Neural cell (in vitro differentiated cells): Measurements from ENCODE around the gene RETREG1. TPM values are rescaled to one million over a fixed set of nuclear protein-coding genes. Genes with fewer than 3 reads are reported as not detected.

ENCODE experiments used
- H2AFZ ChIP-seq: fragments of 200-600, 300-800 bp; sonication (generic), shearing (Covaris generic); 2 replicates; pipeline ENCODE4 v1.6.0; 2014; ENCODE audit warnings: low read depth, mild to moderate bottlenecking, antibody characterized with exemption, low read length, moderate library complexity
- H3F3A ChIP-seq: fragments of 200-600 bp; shearing (Covaris generic); 2 replicates; pipeline ENCODE4 v1.6.1; 2016; ENCODE audit warnings: mild to moderate bottlenecking, moderate library complexity, mixed read lengths, antibody characterized with exemption, low read length; ENCODE audit not compliant: insufficient read depth, poor library complexity, severe bottlenecking
- H3K27ac ChIP-seq: fragments of 200-600, 300-800 bp; sonication (generic), shearing (Covaris generic); 2 replicates; pipeline ENCODE4 v1.5.1; 2014; ENCODE audit warnings: mild to moderate bottlenecking, low read length, moderate library complexity
- H3K27me3 ChIP-seq: fragments of 300-800, 200-600 bp; sonication (generic), shearing (Covaris generic); 2 replicates; pipeline ENCODE4 v1.6.0; 2014; ENCODE audit warnings: mild to moderate bottlenecking, low read depth, low read length, moderate library complexity; ENCODE audit not compliant: insufficient read depth
- H3K36me3 ChIP-seq: fragments of 300-800, 200-600 bp; sonication (generic), shearing (Covaris generic); 2 replicates; pipeline ENCODE4 v1.5.1; 2014; ENCODE audit warnings: mild to moderate bottlenecking, antibody characterized with exemption, low read length, moderate library complexity; ENCODE audit not compliant: insufficient read depth
- H3K4me2 ChIP-seq: fragments of 300-800, 200-600 bp; sonication (generic), shearing (Covaris generic); 2 replicates; pipeline ENCODE4 v1.6.0; 2014; ENCODE audit warnings: mild to moderate bottlenecking, low read length
- H3K4me3 ChIP-seq: fragments of 300-800, 200-600 bp; sonication (generic), shearing (Covaris generic); 2 replicates; pipeline ENCODE4 v1.5.1; 2014; ENCODE audit warnings: mild to moderate bottlenecking, low read length, moderate library complexity
- H3K79me2 ChIP-seq: fragments of 200-600 bp; shearing (Covaris generic); replicated peaks from 2 replicates; pipeline ENCODE4 v1.6.0; 2014; ENCODE audit warnings: mild to moderate bottlenecking, low read length, moderate library complexity; ENCODE audit not compliant: insufficient read depth
- H3K9ac ChIP-seq: fragments of 300-800, 200-600 bp; sonication (generic), shearing (Covaris generic); 2 replicates; pipeline ENCODE4 v1.6.1; 2016; ENCODE audit warnings: mild to moderate bottlenecking, low read length, mixed read lengths
- H3K9me2 ChIP-seq: fragments of 200-600 bp; shearing (Covaris generic); 2 replicates; pipeline ENCODE4 v1.6.1; 2016; ENCODE audit warnings: mild to moderate bottlenecking, low read length, mixed read lengths; ENCODE audit not compliant: insufficient read depth
- H3K9me3 ChIP-seq: fragments of 200-600, 300-800 bp; sonication (generic), shearing (Covaris generic); 2 replicates; pipeline ENCODE4 v1.6.1; 2016; ENCODE audit warnings: mild to moderate bottlenecking, mixed run types, low read length, moderate library complexity, mixed read lengths
- H4K20me1 ChIP-seq: fragments of 200-600 bp; shearing (Covaris generic); 2 replicates; pipeline ENCODE4 v1.6.1; 2016; ENCODE audit warnings: mild to moderate bottlenecking, mixed run types; ENCODE audit not compliant: insufficient read depth
- CTCF ChIP-seq: fragments of 450-650 bp; IDR thresholded peaks from 2 replicates; pipeline ENCODE4 v1.5.1; 2014; ENCODE audit warnings: antibody characterized with exemption, mild to moderate bottlenecking, moderate library complexity; ENCODE audit not compliant: poor library complexity, severe bottlenecking
- EP300 ChIP-seq: fragments of 450-650 bp; conservative IDR thresholded peaks from 2 replicates; pipeline ENCODE4 v1.6.1; 2014; ENCODE audit warnings: antibody characterized with exemption, mild to moderate bottlenecking, moderate library complexity; ENCODE audit not compliant: poor library complexity, severe bottlenecking
- EZH2 ChIP-seq: fragments of 200-600, 300-800 bp; shearing (Covaris generic), sonication (generic); IDR thresholded peaks from 2 replicates; pipeline ENCODE4 v1.6.1; 2014; ENCODE audit warnings: antibody characterized with exemption, low read length, borderline replicate concordance, mild to moderate bottlenecking; ENCODE audit not compliant: insufficient read depth, poor library complexity, severe bottlenecking
- MXI1 ChIP-seq: fragments of 450-650 bp; conservative IDR thresholded peaks from 2 replicates; pipeline ENCODE4 v1.6.1; 2014; ENCODE audit warnings: antibody characterized with exemption, mild to moderate bottlenecking; ENCODE audit not compliant: poor library complexity, severe bottlenecking
- POLR2AphosphoS5 ChIP-seq: IDR thresholded peaks from 2 replicates; pipeline ENCODE4 v1.6.1; 2012
- RAD21 ChIP-seq: fragments of 450-650 bp; conservative IDR thresholded peaks from 2 replicates; pipeline ENCODE4 v1.6.1; 2014; ENCODE audit warnings: antibody characterized with exemption, mild to moderate bottlenecking, moderate library complexity
- SMC3 ChIP-seq: fragments of 450-650 bp; conservative IDR thresholded peaks from 2 replicates; pipeline ENCODE4 v1.6.1; 2014; ENCODE audit warnings: antibody characterized with exemption, mild to moderate bottlenecking, moderate library complexity; ENCODE audit not compliant: poor library complexity
- TAF1 ChIP-seq: IDR thresholded peaks from 2 replicates; pipeline ENCODE4 v1.6.1; 2012; ENCODE audit warnings: low read depth
- polyA plus RNA-seq: library from polyadenylated mRNA; depleted of rRNA; stranded (reverse); fragments of >200 nt; gene quantifications from 2 replicates; pipeline ENCODE4 v1.2.3, GENCODE V29; 2014
- TF ChIP-seq, protein P1 (sequence below): IDR thresholded peaks from 2 replicates; pipeline ENCODE4 v1.6.1; 2012; ENCODE audit warnings: borderline replicate concordance

The RETREG1 gene
- polyA plus RNA-seq, 1 donor from 2014 or later, result 25.4 TPM

DNA sequence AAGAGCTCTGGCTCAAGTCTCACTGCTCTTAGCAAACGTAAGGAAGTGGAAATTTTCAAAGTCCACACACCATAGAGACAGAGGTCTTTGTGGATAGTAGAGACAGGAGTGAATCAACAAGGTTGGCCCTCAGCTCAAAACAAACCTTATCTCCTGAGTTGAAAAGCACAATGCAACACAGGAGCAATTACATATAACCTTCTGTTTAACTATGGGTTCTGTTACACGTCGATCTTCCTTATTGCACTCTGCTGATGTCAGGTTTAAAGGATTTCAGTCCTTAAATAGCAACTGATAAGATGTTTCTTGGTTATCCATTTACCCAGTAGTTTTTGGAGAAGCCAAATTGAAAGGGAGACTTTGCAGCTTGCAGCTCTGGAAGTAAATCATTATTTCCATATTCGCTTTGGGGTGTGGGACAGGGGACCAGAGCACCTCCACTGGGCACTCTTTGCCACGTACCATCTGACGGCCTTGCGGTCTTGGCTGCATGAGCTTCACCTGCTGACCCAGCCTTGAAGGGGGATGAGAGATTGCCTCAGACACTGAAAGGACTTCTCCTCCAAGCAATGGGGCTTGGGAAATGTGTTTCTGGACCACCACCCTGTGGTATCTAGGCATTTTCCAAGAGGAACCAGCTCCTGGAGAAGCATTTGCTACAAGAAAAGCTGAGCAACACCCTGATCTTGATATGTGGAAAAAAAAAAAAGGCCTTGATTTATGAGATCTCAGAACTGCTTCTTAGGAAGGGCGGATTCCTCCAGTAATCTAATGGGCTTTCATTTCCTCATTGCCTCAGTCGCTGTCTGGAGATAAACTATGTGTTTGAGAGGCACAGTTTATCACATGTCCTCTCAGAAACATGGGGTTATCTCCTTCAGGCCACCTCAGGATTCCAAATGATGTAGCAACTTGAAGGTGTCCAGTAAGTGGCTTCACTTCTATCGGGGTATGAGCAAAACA is 95.0 kb downstream of the RETREG1 start:
- no peak overlapping the region for H3K27ac ChIP-seq
- no peaks in the 10 kb centered on the region for H4K20me1 ChIP-seq
- no peaks in the 10 kb centered on the region for H3K9me3 ChIP-seq
- no peaks in the 10 kb centered on the region for H3K9me2 ChIP-seq
- no peaks in the 10 kb centered on the region for H3K79me2 ChIP-seq
- H3K9ac ChIP-seq, result no peak overlapping the region
- no peak overlapping the region for H3K4me2 ChIP-seq
- no peak overlapping the region for H3K4me3 ChIP-seq
- TF ChIP-seq CTCF, result no peak
- TF ChIP-seq TAF1, result no peak
- no peak for TF ChIP-seq EZH2
- no peak for TF ChIP-seq EP300
- no peak for TF ChIP-seq SMC3
- TF ChIP-seq, protein P1, sequence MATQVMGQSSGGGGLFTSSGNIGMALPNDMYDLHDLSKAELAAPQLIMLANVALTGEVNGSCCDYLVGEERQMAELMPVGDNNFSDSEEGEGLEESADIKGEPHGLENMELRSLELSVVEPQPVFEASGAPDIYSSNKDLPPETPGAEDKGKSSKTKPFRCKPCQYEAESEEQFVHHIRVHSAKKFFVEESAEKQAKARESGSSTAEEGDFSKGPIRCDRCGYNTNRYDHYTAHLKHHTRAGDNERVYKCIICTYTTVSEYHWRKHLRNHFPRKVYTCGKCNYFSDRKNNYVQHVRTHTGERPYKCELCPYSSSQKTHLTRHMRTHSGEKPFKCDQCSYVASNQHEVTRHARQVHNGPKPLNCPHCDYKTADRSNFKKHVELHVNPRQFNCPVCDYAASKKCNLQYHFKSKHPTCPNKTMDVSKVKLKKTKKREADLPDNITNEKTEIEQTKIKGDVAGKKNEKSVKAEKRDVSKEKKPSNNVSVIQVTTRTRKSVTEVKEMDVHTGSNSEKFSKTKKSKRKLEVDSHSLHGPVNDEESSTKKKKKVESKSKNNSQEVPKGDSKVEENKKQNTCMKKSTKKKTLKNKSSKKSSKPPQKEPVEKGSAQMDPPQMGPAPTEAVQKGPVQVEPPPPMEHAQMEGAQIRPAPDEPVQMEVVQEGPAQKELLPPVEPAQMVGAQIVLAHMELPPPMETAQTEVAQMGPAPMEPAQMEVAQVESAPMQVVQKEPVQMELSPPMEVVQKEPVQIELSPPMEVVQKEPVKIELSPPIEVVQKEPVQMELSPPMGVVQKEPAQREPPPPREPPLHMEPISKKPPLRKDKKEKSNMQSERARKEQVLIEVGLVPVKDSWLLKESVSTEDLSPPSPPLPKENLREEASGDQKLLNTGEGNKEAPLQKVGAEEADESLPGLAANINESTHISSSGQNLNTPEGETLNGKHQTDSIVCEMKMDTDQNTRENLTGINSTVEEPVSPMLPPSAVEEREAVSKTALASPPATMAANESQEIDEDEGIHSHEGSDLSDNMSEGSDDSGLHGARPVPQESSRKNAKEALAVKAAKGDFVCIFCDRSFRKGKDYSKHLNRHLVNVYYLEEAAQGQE, result no peak
- no peak for TF ChIP-seq POLR2AphosphoS5
- no peak for TF ChIP-seq MXI1
- no peak for TF ChIP-seq RAD21
- H3K27me3 ChIP-seq, result no peaks in the 10 kb centered on the region
- H3F3A ChIP-seq, result no peaks in the 10 kb centered on the region
- no peaks in the 10 kb centered on the region for H3K36me3 ChIP-seq
- no peak overlapping the region for H2AFZ ChIP-seq

DNA sequence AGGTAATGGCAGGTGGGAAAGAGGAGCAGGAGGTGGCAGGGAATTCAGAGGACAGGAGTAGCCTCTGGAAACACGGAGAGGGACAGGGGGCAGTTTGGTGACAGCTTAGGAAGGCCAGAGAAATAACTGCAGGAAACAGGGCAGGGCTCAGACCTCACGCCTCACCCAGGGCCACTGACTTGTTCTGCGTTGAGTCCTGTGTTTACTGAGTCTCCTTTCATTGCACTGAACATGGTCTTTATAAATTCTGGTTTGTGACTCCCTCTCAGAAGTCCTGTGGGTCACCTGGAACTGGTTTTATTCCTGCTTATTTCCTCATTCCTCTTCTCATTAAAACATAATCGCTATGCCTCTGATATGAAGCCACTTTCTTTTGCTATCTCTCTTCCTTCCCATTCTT is 96.0 kb downstream of the RETREG1 start:
- H2AFZ ChIP-seq, result no peak overlapping the region
- no peaks in the 10 kb centered on the region for H3F3A ChIP-seq
- H3K9me2 ChIP-seq, result no peaks in the 10 kb centered on the region
- H3K9ac ChIP-seq, result no peak overlapping the region
- TF ChIP-seq TAF1, result no peak
- TF ChIP-seq RAD21, result no peak
- TF ChIP-seq CTCF, result no peak
- TF ChIP-seq SMC3, result no peak
- no peak for TF ChIP-seq POLR2AphosphoS5
- no peak for TF ChIP-seq EZH2
- TF ChIP-seq EP300, result no peak
- TF ChIP-seq, protein P1, result no peak
- no peak for TF ChIP-seq MXI1
- H4K20me1 ChIP-seq, result no peaks in the 10 kb centered on the region
- no peaks in the 10 kb centered on the region for H3K36me3 ChIP-seq
- no peak overlapping the region for H3K4me3 ChIP-seq
- no peak overlapping the region for H3K27ac ChIP-seq
- no peak overlapping the region for H3K4me2 ChIP-seq
- H3K27me3 ChIP-seq, result no peaks in the 10 kb centered on the region
- H3K79me2 ChIP-seq, result no peaks in the 10 kb centered on the region
- H3K9me3 ChIP-seq, result no peaks in the 10 kb centered on the region
